Stomach (tissue), 4 donors: ENCODE results near the gene LLCFC1.

Experiments used
- EP300 ChIP-seq: sonication (generic); formaldehyde crosslinking; IDR thresholded peaks from one replicate; pipeline ENCODE4 v1.6.1; 2017; ENCODE audit warnings: antibody characterized with exemption
- POLR2A ChIP-seq, 4 donors: fragments of 450-650 bp; IDR thresholded peaks; one replicate each; pipeline ENCODE4 v1.6.1; 2016; ENCODE audit warnings: antibody characterized with exemption in 4 of 4, control low read depth in 2 of 4, mild to moderate bottlenecking in 1 of 4, moderate library complexity in 1 of 4
- POLR2AphosphoS5 ChIP-seq, 3 donors: sonication (generic); formaldehyde crosslinking; IDR thresholded peaks; one replicate each; pipeline ENCODE4 v1.6.1; 2016; ENCODE audit warnings: antibody characterized with exemption in 3 of 3
- TF ChIP-seq, protein P1 (sequence below), 7 experiments: fragments of 450-650 bp in 4 of 7; fragments of 200-600 bp in 3 of 7; sonication (generic) in 3 of 7; IDR thresholded peaks; one replicate each; pipeline ENCODE4 v1.5.1; 2016 to 2019; ENCODE audit warnings: antibody characterized with exemption in 7 of 7, control low read depth in 2 of 7, mild to moderate bottlenecking in 1 of 7

DNA sequence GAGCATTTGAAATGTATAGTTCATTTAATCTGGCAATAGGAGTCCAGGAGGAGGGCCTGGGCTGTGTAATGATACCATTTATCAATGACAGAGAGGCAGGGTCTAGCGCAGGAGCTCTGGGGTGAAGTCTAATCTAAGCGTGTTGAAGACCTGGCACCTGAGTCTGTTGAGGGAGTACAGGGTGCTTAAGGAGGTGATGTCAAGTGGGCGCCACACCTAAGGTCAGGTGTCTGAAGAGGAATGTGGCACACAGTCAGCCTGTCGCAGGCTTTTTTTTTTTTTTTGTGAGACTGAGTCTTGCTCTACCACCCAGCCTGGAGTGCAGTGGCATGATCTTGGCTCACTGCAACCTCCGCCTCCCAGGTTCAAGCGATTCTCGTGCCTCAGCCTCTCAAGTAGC is 2.3 kb downstream of the LLCFC1 start:
- TF ChIP-seq, protein P1, sequence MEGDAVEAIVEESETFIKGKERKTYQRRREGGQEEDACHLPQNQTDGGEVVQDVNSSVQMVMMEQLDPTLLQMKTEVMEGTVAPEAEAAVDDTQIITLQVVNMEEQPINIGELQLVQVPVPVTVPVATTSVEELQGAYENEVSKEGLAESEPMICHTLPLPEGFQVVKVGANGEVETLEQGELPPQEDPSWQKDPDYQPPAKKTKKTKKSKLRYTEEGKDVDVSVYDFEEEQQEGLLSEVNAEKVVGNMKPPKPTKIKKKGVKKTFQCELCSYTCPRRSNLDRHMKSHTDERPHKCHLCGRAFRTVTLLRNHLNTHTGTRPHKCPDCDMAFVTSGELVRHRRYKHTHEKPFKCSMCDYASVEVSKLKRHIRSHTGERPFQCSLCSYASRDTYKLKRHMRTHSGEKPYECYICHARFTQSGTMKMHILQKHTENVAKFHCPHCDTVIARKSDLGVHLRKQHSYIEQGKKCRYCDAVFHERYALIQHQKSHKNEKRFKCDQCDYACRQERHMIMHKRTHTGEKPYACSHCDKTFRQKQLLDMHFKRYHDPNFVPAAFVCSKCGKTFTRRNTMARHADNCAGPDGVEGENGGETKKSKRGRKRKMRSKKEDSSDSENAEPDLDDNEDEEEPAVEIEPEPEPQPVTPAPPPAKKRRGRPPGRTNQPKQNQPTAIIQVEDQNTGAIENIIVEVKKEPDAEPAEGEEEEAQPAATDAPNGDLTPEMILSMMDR (IDR thresholded peaks at IDR 0.05), result no peak
- TF ChIP-seq POLR2A (IDR thresholded peaks at IDR 0.05) (no peak), POLR2AphosphoS5 (IDR thresholded peaks at IDR 0.05) (no peak), EP300 (no peak)
